KOPT-K1 (cell line): ENCODE data around the gene BRIP1.
"Not testable (repeated sequence)": the region's sequence is repeated elsewhere in the genome, so short reads cannot be mapped to it uniquely, and the experiment has no call there.

Source experiments
- H3K27ac ChIP-seq: fragments of 200-600 bp; sonication (generic); 2 replicates; pipeline ENCODE4 v1.5.1; 2016; ENCODE audit warnings: antibody characterized with exemption, mild to moderate bottlenecking, low read depth, low read length; ENCODE audit not compliant: poor library complexity, severe bottlenecking
- H3K36me3 ChIP-seq: fragments of 200-600 bp; sonication (generic); 2 replicates; pipeline ENCODE4 v1.5.1; 2017; ENCODE audit warnings: antibody characterized with exemption, mild to moderate bottlenecking, low read length, moderate library complexity; ENCODE audit not compliant: insufficient read depth
- H3K9me3 ChIP-seq: fragments of 200-600 bp; sonication (generic); 2 replicates; pipeline ENCODE4 v1.5.1; 2017; ENCODE audit warnings: antibody characterized with exemption, low read length, mild to moderate bottlenecking; ENCODE audit not compliant: insufficient read depth, poor library complexity, severe bottlenecking

The BRIP1 gene

DNA sequence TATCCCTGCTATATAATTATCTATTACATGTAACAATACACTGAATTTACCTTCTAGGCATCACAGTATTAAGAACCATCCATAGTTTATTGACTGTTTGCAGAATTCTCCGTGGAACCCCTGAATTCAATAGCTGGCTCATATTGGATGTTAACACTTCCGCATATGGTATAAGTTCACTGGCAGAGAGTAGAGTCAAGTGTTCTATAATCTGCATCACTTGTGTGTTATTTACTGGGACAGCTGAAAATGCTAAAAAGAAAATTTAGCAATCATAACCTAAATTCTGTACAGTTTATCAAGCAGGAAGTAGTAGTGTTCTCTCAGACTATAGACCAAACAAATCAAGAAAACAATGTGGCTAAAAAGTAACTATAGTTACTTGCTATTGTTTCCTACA lies 14.5 kb upstream of the BRIP1 start:
- Histone ChIP-seq H3K9me3 (no peaks in the 10 kb centered on the region), H3K27ac (no peak overlapping the region), H3K36me3 (peaks cover 100% of the 10 kb centered on the region)

- no peaks in the 10 kb centered on the region for H3K9me3 ChIP-seq
- peaks cover 96% of the 10 kb centered on the region for H3K36me3 ChIP-seq
- no peak overlapping the region for H3K27ac ChIP-seq
Observed at GRCh38 chr17:61875804-61876203, 12.5 kb upstream of the BRIP1 start.

DNA sequence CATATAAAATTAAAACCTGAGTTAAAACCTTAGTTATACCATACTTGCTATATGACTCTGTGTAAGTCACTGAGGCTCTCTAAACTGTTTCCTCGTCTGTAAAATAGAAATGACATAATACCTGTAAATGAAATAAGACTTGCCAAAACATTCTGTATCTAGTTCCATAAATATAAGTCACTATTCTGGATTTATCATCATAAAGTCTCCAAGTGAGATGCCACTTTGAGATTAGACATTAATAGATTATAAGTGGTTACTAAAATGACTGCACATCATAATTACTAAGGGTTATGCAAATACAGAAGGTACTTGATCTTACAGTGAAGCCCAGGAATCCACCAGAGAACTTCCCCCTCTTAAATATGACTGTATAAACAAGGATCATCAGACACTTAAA lies 12.0 kb upstream of the BRIP1 start:
- H3K9me3 ChIP-seq: no peaks in the 10 kb centered on the region
- peaks cover 96% of the 10 kb centered on the region for H3K36me3 ChIP-seq
- H3K27ac ChIP-seq: no peak overlapping the region

- Histone ChIP-seq H3K9me3 (no peaks in the 10 kb centered on the region), H3K36me3 (peaks cover 96% of the 10 kb centered on the region), H3K27ac (no peak overlapping the region)
Observed at GRCh38 chr17:61874075-61874474, 10.7 kb upstream of the BRIP1 start.

DNA sequence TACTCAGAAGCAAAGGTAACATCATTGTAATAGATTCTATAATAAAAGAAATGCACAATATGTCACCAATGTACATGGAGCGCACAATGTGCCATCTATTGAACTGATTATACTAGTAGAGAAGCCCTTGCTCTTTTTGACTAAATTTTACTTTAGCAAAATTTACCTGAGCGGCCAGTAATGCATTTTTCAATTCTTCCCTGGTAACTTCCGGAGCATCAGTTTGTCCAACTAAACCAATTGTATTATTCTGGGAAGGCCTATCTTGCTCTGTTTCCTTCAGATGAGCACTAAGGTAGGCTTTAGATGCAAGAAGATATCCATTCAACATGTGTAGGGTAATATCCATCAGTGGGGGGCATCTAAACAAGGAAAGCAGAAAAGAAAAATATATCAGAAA lies 8.8 kb upstream of the BRIP1 start:
- Histone ChIP-seq H3K36me3 (peaks cover 94% of the 10 kb centered on the region), H3K27ac (no peak overlapping the region), H3K9me3 (no peaks in the 10 kb centered on the region)

DNA sequence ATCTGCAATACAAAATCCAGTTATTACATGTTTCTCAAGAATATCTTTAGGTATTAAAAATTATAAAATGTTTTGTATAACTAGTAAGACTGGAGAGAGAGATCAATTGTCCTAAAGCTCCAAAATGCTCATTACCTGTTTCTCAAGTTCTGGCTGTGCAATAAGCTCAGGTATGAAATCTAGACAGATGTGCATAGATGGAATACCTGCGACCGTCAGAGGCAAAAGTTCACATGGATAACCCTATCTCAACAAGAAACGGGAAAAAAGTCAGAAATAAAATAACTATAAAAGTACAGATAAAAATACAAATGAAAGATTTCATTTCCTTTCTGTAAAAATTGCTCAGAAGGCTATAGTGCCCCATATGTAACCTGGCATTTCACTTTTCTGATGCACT lies 5.8 kb upstream of the BRIP1 start:
- Histone ChIP-seq H3K27ac (no peak overlapping the region), H3K36me3 (peaks cover 79% of the 10 kb centered on the region), H3K9me3 (no peaks in the 10 kb centered on the region)

GRCh38 chr17:61868074-61868473 lies 4.7 kb upstream of the BRIP1 start:
- peaks cover 68% of the 10 kb centered on the region for H3K36me3 ChIP-seq
- H3K9me3 ChIP-seq: no peaks in the 10 kb centered on the region
- no peak overlapping the region for H3K27ac ChIP-seq

DNA sequence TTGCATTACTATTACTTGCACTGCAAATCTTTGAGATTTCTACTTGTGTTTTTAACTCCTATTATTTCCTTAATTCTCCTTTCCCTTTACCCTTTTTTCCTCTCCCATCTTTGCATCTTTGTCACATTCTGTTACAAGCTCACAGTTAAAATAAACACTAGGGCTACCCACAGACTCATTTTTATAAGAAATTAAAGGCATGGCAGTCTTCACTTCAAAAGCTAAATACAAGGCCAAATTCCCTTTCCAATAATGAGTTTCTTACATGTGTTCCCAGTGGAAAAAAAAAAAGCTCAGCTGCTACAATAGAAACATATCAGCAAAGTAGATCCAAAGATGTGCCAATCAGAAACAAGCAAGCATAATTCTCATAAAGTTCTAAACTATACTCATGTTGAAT lies 3.7 kb upstream of the BRIP1 start:
- no peak overlapping the region for H3K27ac ChIP-seq
- H3K9me3 ChIP-seq: no peaks in the 10 kb centered on the region
- H3K36me3 ChIP-seq: peaks cover 62% of the 10 kb centered on the region

- Histone ChIP-seq H3K9me3 (no peaks in the 10 kb centered on the region), H3K27ac (peak overlapping the region; percentile 95), H3K36me3 (peaks cover 60% of the 10 kb centered on the region)
Observed at GRCh38 chr17:61863801-61864126, 436 bp upstream of the BRIP1 start.

DNA sequence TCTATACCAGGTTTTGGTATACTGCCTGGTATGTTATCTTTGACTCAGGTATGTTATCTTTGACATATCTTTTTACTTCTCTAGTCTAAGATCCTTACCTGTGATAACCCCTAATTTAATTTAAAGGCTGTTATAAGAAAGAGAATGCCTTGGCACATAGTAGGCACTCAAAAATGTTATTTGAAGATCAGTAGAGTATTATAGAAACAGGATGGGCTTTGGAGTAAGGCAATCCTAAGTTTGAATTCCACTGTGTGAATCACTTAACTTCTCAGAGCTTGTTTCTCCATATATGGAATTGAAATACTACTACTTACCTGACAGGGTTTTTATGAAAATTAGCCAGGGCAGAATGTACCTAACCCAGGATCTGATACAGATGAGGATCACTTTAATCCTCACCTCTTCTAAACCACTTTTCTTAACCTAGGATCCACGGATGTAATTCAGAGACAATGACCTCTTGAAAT lies 1.2 kb downstream of the BRIP1 start:
- Histone ChIP-seq H3K27ac (peak overlapping the region; percentile 95), H3K9me3 (no peaks in the 10 kb centered on the region), H3K36me3 (peaks cover 60% of the 10 kb centered on the region)

DNA sequence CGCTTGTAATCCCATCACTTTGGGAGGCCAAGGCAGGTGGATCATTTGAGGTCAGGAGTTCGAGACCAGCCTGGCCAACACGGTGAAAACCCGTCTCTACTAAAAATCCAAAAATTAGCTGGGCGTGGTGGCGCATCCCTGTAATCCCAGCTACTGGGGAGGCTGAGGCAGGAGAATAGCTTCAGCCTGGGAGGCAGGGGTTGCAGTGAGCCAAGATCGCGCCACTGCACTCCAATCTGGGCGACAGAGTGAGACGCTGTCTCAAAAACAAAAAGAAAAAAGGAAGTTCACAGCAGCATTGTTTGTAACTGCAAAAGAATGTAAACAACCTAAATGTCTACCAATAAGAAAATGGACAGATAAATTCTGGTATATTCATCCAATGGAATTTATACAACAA lies 2.9 kb downstream of the BRIP1 start:
- H3K27ac ChIP-seq, H3K9me3 ChIP-seq: not testable (repeated sequence)
- peaks cover 63% of the 10 kb centered on the region for H3K36me3 ChIP-seq

GRCh38 chr17:61856035-61856434 lies 7.3 kb downstream of the BRIP1 start:
- Histone ChIP-seq H3K36me3 (peaks cover 98% of the 10 kb centered on the region), H3K9me3 (no peaks in the 10 kb centered on the region), H3K27ac (no peak overlapping the region)

- H3K9me3 ChIP-seq: no peaks in the 10 kb centered on the region
- peaks cover 99% of the 10 kb centered on the region for H3K36me3 ChIP-seq
- no peak overlapping the region for H3K27ac ChIP-seq
Observed at GRCh38 chr17:61852857-61853256, 10.5 kb downstream of the BRIP1 start.

GRCh38 chr17:61849674-61850073 lies 13.7 kb downstream of the BRIP1 start:
- H3K9me3 ChIP-seq: no peaks in the 10 kb centered on the region
- H3K27ac ChIP-seq: no peak overlapping the region
- H3K36me3 ChIP-seq: peaks cover 100% of the 10 kb centered on the region

DNA sequence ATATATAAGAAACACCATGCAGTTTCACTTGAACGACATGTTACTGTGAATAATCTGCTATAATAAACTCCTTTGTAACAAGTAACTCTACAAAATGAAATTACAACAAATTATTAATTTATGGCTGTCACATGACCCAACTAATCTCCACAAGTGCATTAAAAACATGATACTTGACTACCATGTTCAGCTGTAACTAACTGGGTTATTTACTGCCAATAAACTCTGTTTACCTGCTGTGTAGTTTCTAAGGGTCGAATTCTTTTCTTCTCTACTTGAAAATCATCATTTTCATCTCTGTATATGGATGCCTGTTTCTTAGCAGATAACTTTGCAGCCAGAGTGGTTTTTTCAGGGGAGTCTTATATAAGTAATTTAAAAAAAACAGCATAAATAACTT lies 14.4 kb downstream of the BRIP1 start:
- H3K27ac ChIP-seq: no peak overlapping the region
- H3K36me3 ChIP-seq: peaks cover 100% of the 10 kb centered on the region
- H3K9me3 ChIP-seq: no peaks in the 10 kb centered on the region

GRCh38 chr17:61848247-61848646 lies 15.1 kb downstream of the BRIP1 start:
- peaks cover 100% of the 10 kb centered on the region for H3K36me3 ChIP-seq

GRCh38 chr17:61847659-61848058 lies 15.7 kb downstream of the BRIP1 start:
- Histone ChIP-seq H3K36me3 (peaks cover 100% of the 10 kb centered on the region), H3K27ac (no peak overlapping the region), H3K9me3 (no peaks in the 10 kb centered on the region)

More at GRCh38 chr17:61848247-61848646, 15.1 kb downstream of the BRIP1 start:
- Histone ChIP-seq H3K27ac (no peak overlapping the region), H3K9me3 (no peaks in the 10 kb centered on the region)
